ENCODE measurements around the gene KLF15.

Gene KLF15

DNA sequence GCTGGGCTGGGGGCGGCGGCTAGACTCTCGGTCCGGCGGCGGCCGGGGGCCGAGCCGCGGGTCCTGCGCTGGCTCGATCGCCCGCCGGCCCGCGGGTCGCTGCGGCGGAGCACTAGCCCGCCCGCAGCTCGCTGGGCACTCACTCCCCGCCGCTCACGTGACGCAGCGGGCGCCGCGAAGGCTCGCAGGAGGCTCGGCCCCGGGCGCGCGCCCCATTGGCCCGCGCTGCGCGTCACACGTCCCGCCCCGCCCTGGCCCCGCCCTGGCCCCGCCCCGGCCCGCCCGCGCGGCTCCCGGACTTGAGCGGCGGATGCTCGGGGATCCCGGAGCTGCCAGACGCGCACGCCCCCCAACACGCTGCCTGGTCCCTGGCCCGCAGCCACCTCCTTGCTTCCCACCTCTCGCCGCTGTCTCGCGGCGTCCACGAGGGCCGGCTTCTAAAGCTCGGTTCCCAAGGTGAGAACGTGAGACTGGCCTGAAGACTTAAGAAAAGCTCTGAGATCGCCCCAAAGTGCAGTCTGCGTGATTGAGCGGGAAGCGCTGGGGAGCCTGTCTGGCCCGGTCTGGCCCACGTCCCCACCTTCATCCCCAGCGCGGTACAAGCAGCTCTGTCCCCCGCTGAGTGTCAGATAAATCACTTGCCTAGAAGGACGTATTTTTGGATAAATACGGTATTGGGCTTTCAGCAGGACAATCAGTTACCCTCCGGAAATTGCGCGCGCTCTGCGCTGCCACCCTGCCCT lies at the start of gene KLF15:
Gene KLF15, minus strand, starts transcription at position 114 of the 743 bp plus-strand sequence. CDS start 4,486 bp downstream, outside the sequence.
- no peak for DNase-seq (ENCODE audit: extremely low read depth, low read depth)
- no peak for TF ChIP-seq CTCF (IDR thresholded peaks at IDR 0.05; ENCODE audit: low read depth, low read length, missing control alignments)
- peak within 1 kb of the TSS; percentile 48 for H3K4me3 ChIP-seq (replicated peaks; ENCODE audit: low read depth, low read length)

DNA sequence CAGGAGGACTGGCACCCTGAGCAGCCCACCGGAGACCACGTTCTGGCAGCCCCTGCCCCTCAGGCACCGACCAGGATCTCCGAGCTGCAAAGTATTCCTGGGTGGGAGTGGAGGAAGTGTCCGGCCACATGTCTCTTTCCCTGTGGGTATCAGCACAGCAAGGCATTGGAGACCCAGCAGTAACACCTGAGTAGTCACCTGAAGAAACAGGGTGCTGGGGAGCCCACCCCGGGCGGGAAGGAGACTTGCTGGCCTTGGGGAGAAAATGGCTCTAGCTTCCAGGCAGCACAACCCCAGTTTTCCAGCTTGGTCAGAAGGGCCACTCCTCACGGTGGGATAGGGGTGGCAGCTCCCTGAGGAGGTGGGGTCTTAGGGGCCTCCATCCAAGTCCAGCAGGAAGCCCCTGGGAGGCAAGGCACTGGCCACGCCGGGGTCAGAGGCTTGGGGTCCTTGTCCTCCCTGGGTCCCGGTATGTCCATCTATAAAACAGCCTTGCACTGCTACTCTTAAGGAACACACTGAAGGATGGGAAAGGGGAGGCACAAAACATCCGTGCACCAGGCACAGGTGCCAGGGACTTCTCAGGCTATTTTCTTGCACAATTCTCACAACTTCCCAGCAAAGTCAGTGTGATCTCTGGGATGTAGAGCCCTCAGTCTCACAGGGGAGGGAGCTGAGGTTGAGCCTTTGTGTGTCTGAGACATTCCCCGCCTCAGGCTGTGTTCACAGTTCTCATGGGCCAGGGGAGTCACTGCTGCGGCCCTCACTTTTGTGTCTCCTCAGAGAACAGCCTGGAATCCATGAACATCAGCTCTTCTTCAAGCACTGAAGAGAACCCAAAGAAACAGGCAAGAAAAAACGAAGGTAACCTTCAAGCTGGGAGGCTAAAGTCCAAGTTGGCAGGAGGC lies 49.4 kb upstream of the KLF15 start:
- no peak for TF ChIP-seq CTCF (IDR thresholded peaks at IDR 0.05; ENCODE audit: low read depth, low read length, missing control alignments)
- DNase-seq (ENCODE audit: extremely low read depth, low read depth) = no peak
- no peak overlapping the region for H3K4me3 ChIP-seq (replicated peaks; ENCODE audit: low read depth, low read length)

DNA sequence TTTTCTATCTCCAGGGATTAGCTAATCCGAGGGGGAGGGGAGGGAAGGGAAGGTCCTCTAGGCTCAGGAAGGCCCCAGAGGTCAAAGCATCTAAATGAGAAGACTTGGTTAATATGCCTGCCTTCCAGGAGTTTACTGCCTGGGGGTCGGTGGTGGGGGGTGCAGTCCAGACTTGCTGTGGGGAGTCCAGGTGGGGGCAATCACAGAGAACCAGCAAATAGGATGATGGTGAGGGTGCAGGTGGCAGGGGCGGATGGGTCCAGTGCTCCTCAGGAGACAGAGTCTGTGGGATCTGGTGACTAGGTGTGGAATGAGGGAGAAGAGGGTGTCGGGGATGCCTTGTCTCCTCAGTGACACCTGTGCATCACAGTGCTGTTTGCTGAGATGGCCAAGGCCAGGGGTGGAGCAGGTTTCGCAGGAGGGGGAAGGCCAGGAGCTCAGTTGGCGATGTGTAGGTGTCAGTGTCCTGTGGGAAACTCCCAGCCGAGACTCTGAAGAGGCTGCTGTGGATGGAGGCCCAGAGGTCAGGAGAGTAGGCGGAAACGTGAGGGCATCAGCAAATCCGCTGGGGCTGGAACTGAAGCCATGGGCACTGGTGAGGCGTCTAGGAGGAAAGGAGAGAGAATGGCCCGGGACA lies 45.6 kb upstream of the KLF15 start:
- no peak for TF ChIP-seq CTCF (IDR thresholded peaks at IDR 0.05; ENCODE audit: low read depth, low read length, missing control alignments)
- DNase-seq (ENCODE audit: extremely low read depth, low read depth) = no peak

DNA sequence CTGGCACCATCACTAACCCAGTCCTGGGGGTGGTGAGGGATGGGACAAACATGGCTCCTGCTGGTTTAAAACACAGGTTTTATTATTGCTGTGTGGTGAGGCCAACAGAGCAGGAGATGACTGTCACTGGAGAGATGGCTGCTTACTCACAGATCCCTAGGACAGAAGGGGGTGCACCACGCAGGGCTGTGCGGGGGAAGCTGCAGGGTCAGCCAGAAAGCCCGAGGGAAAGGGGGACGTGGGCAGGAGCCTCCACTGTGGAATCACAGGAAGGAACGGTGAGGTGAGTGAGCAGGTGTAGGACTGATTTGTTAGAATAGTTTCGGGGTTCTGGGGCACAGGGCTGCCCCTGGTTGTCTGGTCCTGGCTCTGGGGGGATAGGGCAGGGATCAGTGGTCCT lies 45.0 kb upstream of the KLF15 start:
- DNase-seq (ENCODE audit: extremely low read depth, low read depth) = no peak
- TF ChIP-seq CTCF (IDR thresholded peaks at IDR 0.05; ENCODE audit: low read depth, low read length, missing control alignments) = no peak
- H3K4me3 ChIP-seq (replicated peaks; ENCODE audit: low read depth, low read length) = no peak overlapping the region

More for the DNA sequence above, 45.6 kb upstream of the KLF15 start:
- no peak overlapping the region for H3K4me3 ChIP-seq (replicated peaks; ENCODE audit: low read depth, low read length)

- DNase-seq (ENCODE audit: extremely low read depth, low read depth) = no peak
- H3K4me3 ChIP-seq (replicated peaks; ENCODE audit: low read depth, low read length) = no peak overlapping the region
- no peak for TF ChIP-seq CTCF (IDR thresholded peaks at IDR 0.05; ENCODE audit: low read depth, low read length, missing control alignments)
Measured at GRCh38 chr3:126401611-126402160, 44.5 kb upstream of the KLF15 start.

DNA sequence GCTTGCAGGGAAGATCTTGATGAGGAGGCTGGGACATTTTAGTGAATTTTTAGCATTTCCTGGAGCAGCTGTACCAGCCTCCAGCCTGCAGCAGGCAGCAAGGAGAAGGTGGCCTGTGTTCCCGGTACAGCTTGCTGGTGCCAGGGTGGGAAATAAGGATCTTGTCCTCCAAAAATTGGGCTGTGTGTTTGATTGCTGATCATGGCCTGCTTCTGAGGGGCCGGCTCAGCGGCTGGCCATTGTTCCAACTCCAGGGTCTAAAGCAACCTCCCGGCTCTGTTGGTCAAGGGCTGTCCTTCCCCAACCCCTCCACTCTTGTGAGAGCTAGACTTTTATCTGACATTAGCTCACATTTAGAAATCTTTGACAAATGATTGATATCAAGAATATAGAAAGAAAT lies 42.5 kb upstream of the KLF15 start:
- no peak overlapping the region for H3K4me3 ChIP-seq (replicated peaks; ENCODE audit: low read depth, low read length)
- no peak for DNase-seq (ENCODE audit: extremely low read depth, low read depth)
- TF ChIP-seq CTCF (IDR thresholded peaks at IDR 0.05; ENCODE audit: low read depth, low read length, missing control alignments) = no peak
